H1 (cell line): ENCODE results near the gene ZNF24. TPM values are rescaled to one million over a fixed set of nuclear protein-coding genes. Genes with fewer than 3 reads are reported as not detected.

Source experiments
- CTCF ChIA-PET: fragments of 300-600 bp; sonication (Branson Sonifier 250); formaldehyde crosslinking; loops from one replicate; lab custom pipeline; 2021; ENCODE audit not compliant: partially characterized antibody; lab: Charles Lee
- POLR2A ChIA-PET: fragments of 300-600 bp; sonication (Branson Sonifier 250); formaldehyde crosslinking; loops from one replicate; lab custom pipeline; 2021; ENCODE audit warnings: inconsistent platforms; ENCODE audit not compliant: partially characterized antibody; lab: Charles Lee
- DNase-seq, 2 experiments: peaks; one replicate each; pipeline versions ENCODE4 v3.0.0 to v3.0.0-alpha.2; 2010 to 2022; ENCODE audit warnings: low spot score in 2 of 2, low read depth in 1 of 2, mixed read lengths in 1 of 2
- FAIRE-seq: peaks from 2 replicates; lab custom pipeline; 2011; peaks lifted over from hg19 to GRCh38; lab: Jason Lieb, UNC
- H2AFZ ChIP-seq: 2 replicates; pipeline ENCODE4 v1.8.1; 2012; ENCODE audit warnings: low read length, inconsistent platforms
- H2AK5ac ChIP-seq: 2 replicates; pipeline ENCODE4 v1.6.1; 2013; ENCODE audit warnings: low read depth, low read length
- H2BK120ac ChIP-seq: replicated peaks from 2 replicates; pipeline ENCODE3; 2013; ENCODE audit warnings: low read depth, low read length, inconsistent platforms
- H2BK12ac ChIP-seq: 2 replicates; pipeline ENCODE4 v1.6.1; 2013; ENCODE audit warnings: low read depth, low read length
- H2BK15ac ChIP-seq: 2 replicates; pipeline ENCODE4 v1.6.1; 2013; ENCODE audit warnings: low read length
- H2BK20ac ChIP-seq: 2 replicates; pipeline ENCODE4 v1.6.1; 2013; ENCODE audit warnings: low read length
- H2BK5ac ChIP-seq: 2 replicates; pipeline ENCODE4 v1.6.1; 2013; ENCODE audit warnings: low read depth, low read length
- H3K14ac ChIP-seq: 2 replicates; pipeline ENCODE4 v1.6.1; 2013; ENCODE audit warnings: inconsistent platforms; ENCODE audit not compliant: insufficient read length
- H3K18ac ChIP-seq: 2 replicates; pipeline ENCODE4 v1.6.1; 2013; ENCODE audit warnings: low read length; ENCODE audit errors: extremely low read depth
- H3K23ac ChIP-seq: 2 replicates; pipeline ENCODE4 v1.6.1; 2013; ENCODE audit warnings: inconsistent platforms; ENCODE audit not compliant: insufficient read length
- H3K23me2 ChIP-seq: 2 replicates; pipeline ENCODE4 v1.6.1; 2013; ENCODE audit warnings: low read depth, low read length
- H3K27ac ChIP-seq: 2 replicates; pipeline ENCODE4 v1.6.1; 2011; ENCODE audit warnings: low read depth, low read length, inconsistent platforms
- H3K27me3 ChIP-seq, 4 experiments: replicated peaks in 1 of 4; 1 replicate in 1 of 4; 2 replicates in 3 of 4; pipeline versions ENCODE4 v1.6.1 to v1.8.1; 2011 to 2013; ENCODE audit warnings: low read length in 3 of 4, mild to moderate bottlenecking in 3 of 4, inconsistent platforms in 2 of 4, mixed read lengths in 2 of 4, moderate library complexity in 1 of 4; ENCODE audit not compliant: control insufficient read depth in 3 of 4, insufficient read depth in 3 of 4; ENCODE audit errors: extremely low read depth in 1 of 4
- H3K36me3 ChIP-seq, 4 experiments: 2 replicates each; pipeline versions ENCODE4 v1.6.1 to v1.8.1; 2011 to 2013; ENCODE audit warnings: mild to moderate bottlenecking in 4 of 4, low read length in 3 of 4, moderate library complexity in 2 of 4, control low read depth in 1 of 4, inconsistent platforms in 1 of 4; ENCODE audit not compliant: insufficient read depth in 4 of 4, control insufficient read depth in 2 of 4
- H3K4ac ChIP-seq: replicated peaks from 2 replicates; pipeline ENCODE3; 2013; ENCODE audit warnings: low read length, low read depth, mixed read lengths, inconsistent platforms; ENCODE audit not compliant: insufficient read length
- H3K4me1 ChIP-seq, 4 experiments: replicated peaks in 1 of 4; 1 replicate in 1 of 4; 2 replicates in 3 of 4; pipeline versions ENCODE4 v1.6.1 to v1.8.1; 2011 to 2013; ENCODE audit warnings: low read length in 3 of 4, inconsistent platforms in 2 of 4, mixed read lengths in 1 of 4; ENCODE audit not compliant: insufficient read depth in 4 of 4, control insufficient read depth in 3 of 4
- H3K4me2 ChIP-seq, 2 experiments: 2 replicates each; pipeline versions ENCODE4 v1.6.1 to v1.8.1; 2011 to 2013; ENCODE audit warnings: low read depth in 2 of 2, low read length in 2 of 2, control low read depth in 1 of 2, inconsistent platforms in 1 of 2, mild to moderate bottlenecking in 1 of 2; ENCODE audit not compliant: insufficient read depth in 1 of 2
- H3K4me3 ChIP-seq, 4 experiments: fragments of 200-600, 300-600 bp in 1 of 4; sonication (generic), shearing (Covaris generic), sonication (Bioruptor Twin) in 1 of 4; 2 replicates each; pipeline versions ENCODE4 v1.5.1 to v1.8.1; 2011 to 2016; ENCODE audit warnings: low read length in 4 of 4, low read depth in 3 of 4, control low read depth in 2 of 4, inconsistent platforms in 2 of 4, mild to moderate bottlenecking in 2 of 4, mixed read lengths in 1 of 4, moderate library complexity in 1 of 4; ENCODE audit not compliant: insufficient read depth in 2 of 4; ENCODE audit errors: extremely low read depth in 1 of 4
- H3K56ac ChIP-seq: replicated peaks from 2 replicates; pipeline ENCODE3; 2013; ENCODE audit warnings: low read depth, mild to moderate bottlenecking, mixed read lengths, low read length, inconsistent platforms; ENCODE audit not compliant: insufficient read length
- H3K79me1 ChIP-seq: 2 replicates; pipeline ENCODE4 v1.6.1; 2013; ENCODE audit warnings: low read depth, low read length, control low read depth
- H3K79me2 ChIP-seq, 2 experiments: 2 replicates each; pipeline versions ENCODE4 v1.6.1 to v1.8.1; 2012 to 2013; ENCODE audit warnings: low read length in 2 of 2, mild to moderate bottlenecking in 2 of 2, inconsistent platforms in 1 of 2; ENCODE audit not compliant: insufficient read depth in 2 of 2, control insufficient read depth in 1 of 2
- H3K9ac ChIP-seq, 4 experiments: replicated peaks in 1 of 4; 1 replicate in 1 of 4; 2 replicates in 3 of 4; pipeline versions ENCODE4 v1.6.1 to v1.8.1; 2011 to 2013; ENCODE audit warnings: low read depth in 3 of 4, low read length in 3 of 4, control low read depth in 2 of 4, mild to moderate bottlenecking in 2 of 4, moderate library complexity in 2 of 4, inconsistent platforms in 1 of 4; ENCODE audit errors: extremely low read depth in 1 of 4
- H3K9me3 ChIP-seq, 2 experiments: 2 replicates each; pipeline versions ENCODE4 v1.6.1 to v1.8.1; 2012 to 2013; ENCODE audit warnings: mild to moderate bottlenecking in 2 of 2, moderate library complexity in 2 of 2, control low read depth in 1 of 2, inconsistent platforms in 1 of 2, low read depth in 1 of 2, low read length in 1 of 2, mixed read lengths in 1 of 2; ENCODE audit not compliant: insufficient read depth in 2 of 2
- H4K20me1 ChIP-seq, 2 experiments: replicated peaks in 1 of 2; 2 replicates each; pipeline versions ENCODE3 to v1.8.1; 2011 to 2013; ENCODE audit warnings: inconsistent platforms in 2 of 2, low read length in 2 of 2, mild to moderate bottlenecking in 1 of 2; ENCODE audit not compliant: insufficient read depth in 2 of 2, control insufficient read depth in 1 of 2
- H4K5ac ChIP-seq: 2 replicates; pipeline ENCODE4 v1.6.1; 2013; ENCODE audit warnings: low read length, low read depth, mixed read lengths, inconsistent platforms; ENCODE audit not compliant: insufficient read length
- H4K8ac ChIP-seq: 2 replicates; pipeline ENCODE4 v1.8.0; 2013; ENCODE audit warnings: mild to moderate bottlenecking, moderate library complexity, low read length, inconsistent platforms; ENCODE audit not compliant: insufficient read depth; ENCODE audit errors: extremely low read depth
- H4K91ac ChIP-seq: replicated peaks from 2 replicates; pipeline ENCODE3; 2013; ENCODE audit warnings: low read length, mixed read lengths, inconsistent platforms; ENCODE audit not compliant: insufficient read length
- BACH1 ChIP-seq: IDR thresholded peaks from 2 replicates; pipeline ENCODE4 v1.6.1; 2012; ENCODE audit warnings: low read length, improper control_type of control experiment
- CEBPB ChIP-seq: IDR thresholded peaks from 2 replicates; pipeline ENCODE4 v1.6.1; 2012; ENCODE audit warnings: low read depth, low read length
- CREB1 ChIP-seq: IDR thresholded peaks from 2 replicates; pipeline ENCODE4 v1.6.1; 2012; ENCODE audit warnings: inconsistent platforms
- CTBP2 ChIP-seq: IDR thresholded peaks from 2 replicates; pipeline ENCODE4 v1.7.0; 2011; ENCODE audit warnings: borderline replicate concordance, mild to moderate bottlenecking, moderate library complexity, mixed read lengths, low read length; ENCODE audit not compliant: insufficient read depth, insufficient read length
- EP300 ChIP-seq, 2 experiments: IDR thresholded peaks; 1 replicate in 1 of 2; 2 replicates in 1 of 2; pipeline ENCODE4 v1.6.1; 2011 to 2012; ENCODE audit warnings: low read depth in 2 of 2, low read length in 2 of 2, mild to moderate bottlenecking in 2 of 2, borderline replicate concordance in 1 of 2, inconsistent platforms in 1 of 2, moderate library complexity in 1 of 2
- EZH2 ChIP-seq: fragments of 200-600 bp; sonication (generic); IDR thresholded peaks from 2 replicates; pipeline ENCODE4 v1.7.1; 2012; ENCODE audit warnings: low read depth, mild to moderate bottlenecking, moderate library complexity, low read length, inconsistent platforms; ENCODE audit not compliant: severe bottlenecking
- JUND ChIP-seq: IDR thresholded peaks from 2 replicates; pipeline ENCODE4 v1.6.1; 2011; ENCODE audit warnings: mild to moderate bottlenecking, improper control_type of control experiment, low read length
- MAFK ChIP-seq: IDR thresholded peaks from 2 replicates; pipeline ENCODE4 v1.6.1; 2012; ENCODE audit warnings: low read depth, mild to moderate bottlenecking, improper control_type of control experiment, low read length
- SIRT6 ChIP-seq: IDR thresholded peaks from one replicate; pipeline ENCODE4 v1.7.1; 2012; ENCODE audit warnings: low read length, inconsistent platforms
- TCF12 ChIP-seq: IDR thresholded peaks from 2 replicates; pipeline ENCODE4 v1.6.1; 2011; ENCODE audit warnings: low read depth, mild to moderate bottlenecking, low read length
- WGBS, 2 experiments: shearing (Covaris generic) in 1 of 2; methylation state at CpG; one replicate each; pipeline versions ENCODE4 v1.1.6 to v1.1.7; 2013 to 2015; ENCODE audit warnings: low lambda C conversion rate in 2 of 2, mixed read lengths in 2 of 2, inconsistent platforms in 1 of 2, low coverage in 1 of 2, missing lambda C conversion rate in 1 of 2; ENCODE audit not compliant: insufficient replicate concordance in 2 of 2, insufficient coverage in 1 of 2, insufficient read length in 1 of 2; ENCODE audit errors: extremely low coverage in 1 of 2, missing lambda C conversion rate in 1 of 2; 5-methylcytosine and 5-hydroxymethylcytosine counted together
- polyA plus RNA-seq, 7 experiments: library from polyadenylated mRNA; depleted of rRNA in 3 of 7; stranded (reverse) in 5 of 7; unstranded in 2 of 7; fragments of >200 nt in 5 of 7; fragments of 200-250 nt in 2 of 7; gene quantifications; 1 replicate in 5 of 7; 2 replicates in 1 of 7; 4 replicates in 1 of 7; pipeline versions ENCODE4 v1.2.1 to v1.2.3, GENCODE V29; 2011 to 2013; ENCODE audit warnings: missing spikeins in 2 of 7, mixed read lengths in 2 of 7
- total RNA-seq: library from RNA; stranded (reverse); fragmentation: NEBNext Ultra II Directional; extraction: Animal tissue kit (Norgen Biotek cat#: 25700); gene quantifications from 2 replicates; pipeline ENCODE4 v1.2.1, GENCODE V29; 2021

Gene ZNF24
- total and polyA plus RNA-seq, 2 of the 8 experiments (the other 6 are each of a cell fraction or from before 2014, with no cell fraction given) = 12.5 to 56.9 TPM

DNA sequence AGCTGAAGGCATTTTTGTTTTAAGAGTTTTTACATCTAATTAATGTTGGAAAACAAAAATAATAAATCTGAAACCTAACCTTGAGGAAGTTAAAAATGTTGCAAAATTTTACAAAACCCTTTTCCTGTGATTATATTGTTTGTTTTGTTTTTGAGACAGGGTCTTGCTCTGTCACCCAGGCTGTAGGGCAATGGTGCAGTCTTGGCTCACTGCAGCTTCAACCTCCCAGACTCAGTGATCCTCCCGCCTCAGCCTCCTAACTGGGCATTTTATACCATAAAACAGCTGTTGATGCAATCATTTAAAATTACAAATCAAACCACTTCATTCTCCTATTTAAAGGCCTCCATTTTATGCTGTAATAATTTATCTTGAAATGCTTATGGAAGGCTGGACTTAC is 1.7 kb upstream of the ZNF24 start:
- no peak overlapping the region for H3K4me2 ChIP-seq
- H4K20me1 ChIP-seq = peaks cover 6 to 13% of the 10 kb centered on the region in 2 experiments
- 86% methylated on average over 1 of the region's 1 CpG; no CpG with 5 or more reads in 1 of the 2 experiments for WGBS, 2 experiments
- H3K4me1 ChIP-seq = peaks cover 0 to 5% (median 1%) of the 10 kb centered on the region in 4 experiments; a peak in 3 of 7 replicates
- H2BK120ac ChIP-seq = no peak overlapping the region
- H3K9me3 ChIP-seq = no peaks in the 10 kb centered on the region
- no peak overlapping the region; the same call in 1 of the 2 replicates for H2AFZ ChIP-seq
- H3K18ac ChIP-seq = no peak overlapping the region
- H2BK12ac ChIP-seq = no peak overlapping the region
- H2AK5ac ChIP-seq = no peak overlapping the region
- peaks cover 20 to 29% of the 10 kb centered on the region in 2 experiments for H3K79me2 ChIP-seq
- H3K27me3 ChIP-seq = no peaks in the 10 kb centered on the region
- no peak overlapping the region for H4K8ac ChIP-seq
- no peak overlapping the region for H2BK15ac ChIP-seq
- FAIRE-seq (no peak), DNase-seq (no peak)
- H3K4me3 ChIP-seq = no peak overlapping the region
- no peak overlapping the region for H3K23ac ChIP-seq
- no peak overlapping the region for H4K5ac ChIP-seq
- no peak overlapping the region for H2BK5ac ChIP-seq
- H3K36me3 ChIP-seq = peaks cover 0 to 5% (median 0%) of the 10 kb centered on the region in 4 experiments; a peak in 2 of 8 replicates
- H3K14ac ChIP-seq = no peak overlapping the region
- no peak overlapping the region for H3K9ac ChIP-seq
- 0 out of 2 replicates have a peak, but pooled peaks cover 7% of the 10 kb centered on the region for H3K23me2 ChIP-seq
- no peak overlapping the region for H4K91ac ChIP-seq
- H3K27ac ChIP-seq = no peak overlapping the region
- H3K4ac ChIP-seq = no peak overlapping the region
- no peak overlapping the region for H2BK20ac ChIP-seq
- TF ChIP-seq JUND (no peak), CTBP2 (no peak), TCF12 (no peak), SIRT6 (no peak), EP300 (IDR thresholded peaks at IDR 0.05; ENCODE audit: borderline replicate concordance in 1 of 2, low read depth in 2 of 2, low read length in 2 of 2) (no peak), MAFK (no peak), CEBPB (no peak), BACH1 (no peak), EZH2 (no peak), CREB1 (no peak)
- ChIA-PET CTCF (interaction anchor here (1.0 to 3.5 kb wide), 2 partner anchors 9 to 40 kb away, joined by 4 to 18 read pairs; no protein-coding TSS in a partner anchor), POLR2A (interaction anchor here (1.3 to 2.7 kb wide), 5 partner anchors 10 to 106 kb away, joined by 4 to 20 read pairs (median 10); partner anchors contain the start of genes ZNF397 and ZSCAN30)
- H3K79me1 ChIP-seq = 0 out of 2 replicates have a peak, but pooled peaks cover 2% of the 10 kb centered on the region
- H3K56ac ChIP-seq = no peak overlapping the region
